ENCODE data around the gene AKT1.

AKT1 gene

DNA sequence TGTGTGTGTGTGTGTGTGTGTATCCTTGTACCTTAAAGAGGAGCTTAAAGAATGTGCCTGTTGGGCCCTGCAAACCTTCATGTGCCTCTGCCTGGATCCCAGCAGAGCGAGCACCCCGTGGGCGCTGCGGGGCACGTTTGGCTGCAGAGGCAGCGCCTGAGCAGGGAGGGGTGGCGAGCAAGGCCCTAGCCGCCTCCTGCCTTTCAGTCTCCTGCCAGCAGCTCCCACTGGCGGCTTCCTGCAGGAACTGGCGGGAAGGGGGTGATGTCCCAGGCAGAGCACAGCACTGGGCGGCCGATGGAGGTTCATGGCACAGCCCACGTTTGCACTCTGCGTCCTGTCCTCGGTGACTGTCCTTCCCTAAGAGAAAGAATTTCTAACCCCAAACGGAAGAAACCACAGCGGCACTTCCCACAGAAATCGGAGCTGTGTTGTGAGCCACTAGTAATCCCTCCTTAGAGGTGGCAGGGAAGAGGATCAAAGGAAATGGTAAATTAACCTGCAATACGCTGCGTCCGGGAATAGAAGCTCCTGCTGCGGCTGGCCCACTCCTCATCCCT is 25.2 kb upstream of the AKT1 start:
- Histone ChIP-seq H3K9ac (ENCODE audit: low read length) (no peak overlapping the region), H3K4me1 (ENCODE audit: low read length) (peaks cover 6% of the 10 kb centered on the region), H3K4me3 (ENCODE audit: low read length) (no peak overlapping the region), H4K20me1 (ENCODE audit: insufficient read depth, low read length) (no peaks in the 10 kb centered on the region), H3K27me3 (ENCODE audit: low read depth, low read length) (no peaks in the 10 kb centered on the region), H3K4me2 (ENCODE audit: low read length) (no peak overlapping the region), H2AFZ (ENCODE audit: low read depth, low read length) (no peak overlapping the region), H3K27ac (ENCODE audit: low read length) (no peak overlapping the region), H3K36me3 (replicated peaks; ENCODE audit: low read depth, low read length) (peaks cover 13% of the 10 kb centered on the region), H3K9me3 (ENCODE audit: insufficient read depth, low read length) (peaks cover 6% of the 10 kb centered on the region; the same call in 1 of the 2 replicates), H3K79me2 (ENCODE audit: low read length) (peaks cover 15% of the 10 kb centered on the region)
- TF ChIP-seq, protein P1, sequence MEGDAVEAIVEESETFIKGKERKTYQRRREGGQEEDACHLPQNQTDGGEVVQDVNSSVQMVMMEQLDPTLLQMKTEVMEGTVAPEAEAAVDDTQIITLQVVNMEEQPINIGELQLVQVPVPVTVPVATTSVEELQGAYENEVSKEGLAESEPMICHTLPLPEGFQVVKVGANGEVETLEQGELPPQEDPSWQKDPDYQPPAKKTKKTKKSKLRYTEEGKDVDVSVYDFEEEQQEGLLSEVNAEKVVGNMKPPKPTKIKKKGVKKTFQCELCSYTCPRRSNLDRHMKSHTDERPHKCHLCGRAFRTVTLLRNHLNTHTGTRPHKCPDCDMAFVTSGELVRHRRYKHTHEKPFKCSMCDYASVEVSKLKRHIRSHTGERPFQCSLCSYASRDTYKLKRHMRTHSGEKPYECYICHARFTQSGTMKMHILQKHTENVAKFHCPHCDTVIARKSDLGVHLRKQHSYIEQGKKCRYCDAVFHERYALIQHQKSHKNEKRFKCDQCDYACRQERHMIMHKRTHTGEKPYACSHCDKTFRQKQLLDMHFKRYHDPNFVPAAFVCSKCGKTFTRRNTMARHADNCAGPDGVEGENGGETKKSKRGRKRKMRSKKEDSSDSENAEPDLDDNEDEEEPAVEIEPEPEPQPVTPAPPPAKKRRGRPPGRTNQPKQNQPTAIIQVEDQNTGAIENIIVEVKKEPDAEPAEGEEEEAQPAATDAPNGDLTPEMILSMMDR (IDR thresholded peaks at IDR 0.05; ENCODE audit: low read depth, low read length) = no peak
- no peak for TF ChIP-seq EZH2phosphoT487 (IDR thresholded peaks at IDR 0.05; ENCODE audit: low read depth)

DNA sequence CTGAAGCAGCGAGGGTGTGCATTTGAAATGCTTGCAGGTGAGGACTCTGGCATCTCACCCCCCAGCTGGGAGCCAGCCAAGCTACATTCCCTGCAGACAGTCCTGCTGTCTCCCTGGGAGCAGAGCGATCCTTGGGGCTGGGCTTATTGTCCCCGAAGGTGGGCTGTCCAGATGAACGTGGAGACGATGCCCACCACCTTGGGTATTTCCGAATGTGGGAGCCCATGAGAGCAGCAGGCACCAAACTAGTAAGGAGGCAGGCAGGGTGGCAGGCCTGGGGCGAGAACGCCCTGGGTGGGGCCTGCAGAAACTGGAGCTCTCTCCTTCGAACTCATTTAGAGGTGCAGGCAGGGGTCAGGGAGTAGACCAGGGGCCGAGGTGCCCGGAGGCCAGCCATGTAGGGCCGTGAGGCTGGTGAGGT is 23.8 kb upstream of the AKT1 start:
- Histone ChIP-seq H3K9me3 (ENCODE audit: insufficient read depth, low read length) (peaks cover 6% of the 10 kb centered on the region; the same call in 1 of the 2 replicates), H4K20me1 (ENCODE audit: insufficient read depth, low read length) (no peaks in the 10 kb centered on the region), H3K79me2 (ENCODE audit: low read length) (peaks cover 25% of the 10 kb centered on the region), H3K4me1 (ENCODE audit: low read length) (peaks cover 6% of the 10 kb centered on the region), H3K36me3 (replicated peaks; ENCODE audit: low read depth, low read length) (peaks cover 13% of the 10 kb centered on the region), H2AFZ (ENCODE audit: low read depth, low read length) (no peak overlapping the region), H3K27me3 (ENCODE audit: low read depth, low read length) (no peaks in the 10 kb centered on the region), H3K27ac (ENCODE audit: low read length) (no peak overlapping the region), H3K4me2 (ENCODE audit: low read length) (no peak overlapping the region), H3K4me3 (ENCODE audit: low read length) (no peak overlapping the region), H3K9ac (ENCODE audit: low read length) (no peak overlapping the region)
- TF ChIP-seq, protein P1 (IDR thresholded peaks at IDR 0.05; ENCODE audit: low read depth, low read length) = no peak
- no peak for TF ChIP-seq EZH2phosphoT487 (IDR thresholded peaks at IDR 0.05; ENCODE audit: low read depth)

DNA sequence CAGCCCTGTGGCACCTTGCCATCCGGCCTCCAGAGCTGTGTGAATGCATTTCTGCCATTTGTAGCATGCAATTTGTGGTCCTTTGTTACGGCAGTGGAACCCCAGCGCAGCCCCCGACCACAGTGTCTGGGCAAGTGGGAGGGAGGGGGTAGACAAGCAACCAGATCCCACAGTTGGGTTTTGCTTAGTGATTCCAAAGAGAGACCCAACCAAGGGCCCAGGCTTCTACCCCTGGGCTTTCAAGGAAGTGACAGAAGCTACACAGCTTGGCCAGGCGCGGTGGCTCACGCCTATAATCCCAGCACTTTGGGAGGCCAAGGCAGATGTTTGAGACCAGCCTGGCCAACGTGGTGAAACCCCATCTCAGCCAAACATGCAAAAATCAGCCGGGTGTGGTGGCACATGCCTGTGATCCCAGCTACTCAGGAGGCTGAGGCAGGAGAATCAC is 23.2 kb upstream of the AKT1 start:
- H3K27me3 ChIP-seq (ENCODE audit: low read depth, low read length) = no peaks in the 10 kb centered on the region
- no peak overlapping the region for H3K9ac ChIP-seq (ENCODE audit: low read length)
- no peak for TF ChIP-seq EZH2phosphoT487 (IDR thresholded peaks at IDR 0.05; ENCODE audit: low read depth)
- TF ChIP-seq, protein P1 (IDR thresholded peaks at IDR 0.05; ENCODE audit: low read depth, low read length) = no peak
- H2AFZ ChIP-seq (ENCODE audit: low read depth, low read length) = no peak overlapping the region
- no peak overlapping the region for H3K4me2 ChIP-seq (ENCODE audit: low read length)
- H3K79me2 ChIP-seq (ENCODE audit: low read length) = peaks cover 26% of the 10 kb centered on the region
- peaks cover 6% of the 10 kb centered on the region; the same call in 1 of the 2 replicates for H3K9me3 ChIP-seq (ENCODE audit: insufficient read depth, low read length)
- no peak overlapping the region for H3K4me3 ChIP-seq (ENCODE audit: low read length)
- H3K27ac ChIP-seq (ENCODE audit: low read length) = no peak overlapping the region
- H3K36me3 ChIP-seq (replicated peaks; ENCODE audit: low read depth, low read length) = peaks cover 13% of the 10 kb centered on the region
- H3K4me1 ChIP-seq (ENCODE audit: low read length) = peaks cover 6% of the 10 kb centered on the region
- H4K20me1 ChIP-seq (ENCODE audit: insufficient read depth, low read length) = no peaks in the 10 kb centered on the region

DNA sequence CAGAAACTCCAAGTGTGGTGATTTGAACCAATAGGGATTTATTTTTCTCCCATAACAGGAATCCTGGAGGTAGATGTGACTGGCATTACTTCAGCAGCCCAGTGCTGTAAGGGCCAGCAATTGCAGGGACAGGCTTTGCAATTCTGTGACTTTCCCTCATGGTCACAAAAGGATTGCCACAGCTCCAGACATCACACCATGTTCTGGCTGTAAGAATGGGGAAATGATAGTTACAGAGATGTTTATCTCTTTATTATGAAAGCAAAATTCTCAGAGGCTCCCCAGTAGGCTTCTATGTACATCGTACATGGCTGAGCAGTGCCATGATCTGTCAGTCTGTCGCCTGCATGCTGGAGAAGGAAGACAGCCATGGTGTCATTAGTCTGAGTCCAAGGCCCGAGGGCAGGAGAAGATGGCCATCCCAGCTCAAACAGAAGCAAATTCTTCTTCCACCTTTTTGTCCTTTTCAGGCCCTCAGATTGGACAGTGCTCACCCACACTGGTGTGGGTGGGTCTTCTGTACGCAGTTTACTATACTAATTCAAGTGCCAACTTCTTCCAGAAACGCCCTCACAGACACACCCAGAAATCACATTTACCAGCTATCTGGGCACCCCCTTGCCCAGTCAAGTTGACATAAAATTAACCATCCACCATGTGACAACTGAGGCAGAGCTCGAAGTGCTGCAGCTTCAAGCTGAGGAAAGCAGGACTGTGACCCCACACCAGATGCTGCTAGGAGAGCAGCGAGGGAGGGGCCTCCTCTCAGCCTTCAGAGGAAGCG is 22.6 kb upstream of the AKT1 start:
- Histone ChIP-seq H4K20me1 (ENCODE audit: insufficient read depth, low read length) (no peaks in the 10 kb centered on the region), H3K9me3 (ENCODE audit: insufficient read depth, low read length) (peaks cover 6% of the 10 kb centered on the region; the same call in 1 of the 2 replicates), H3K9ac (ENCODE audit: low read length) (no peak overlapping the region), H3K79me2 (ENCODE audit: low read length) (peaks cover 31% of the 10 kb centered on the region), H2AFZ (ENCODE audit: low read depth, low read length) (no peak overlapping the region), H3K4me1 (ENCODE audit: low read length) (peaks cover 6% of the 10 kb centered on the region), H3K27ac (ENCODE audit: low read length) (no peak overlapping the region), H3K4me3 (ENCODE audit: low read length) (no peak overlapping the region), H3K27me3 (ENCODE audit: low read depth, low read length) (no peaks in the 10 kb centered on the region), H3K36me3 (replicated peaks; ENCODE audit: low read depth, low read length) (peaks cover 13% of the 10 kb centered on the region), H3K4me2 (ENCODE audit: low read length) (no peak overlapping the region)
- TF ChIP-seq, protein P1 (IDR thresholded peaks at IDR 0.05; ENCODE audit: low read depth, low read length) = no peak
- no peak for TF ChIP-seq EZH2phosphoT487 (IDR thresholded peaks at IDR 0.05; ENCODE audit: low read depth)

Data from OCI-LY3 (cell line).